K562 (cell line): ENCODE measurements around the gene MYL3. TPM values are rescaled to one million over a fixed set of nuclear protein-coding genes. Genes with fewer than 3 reads are reported as not detected.

Experiments used
- ATAC-seq: fragments of 200-7000 bp; cut with Tn5 transposase; 3 replicates; pipeline ENCODE4 v1.9.1; 2020; ENCODE audit warnings: moderate library complexity
- BruUV-seq: library from RNA; stranded (reverse); fragments of 400-500 nt; replicated peaks from 2 replicates; lab custom pipeline; 2021; lab: Mats Ljungman, UMichigan
- CTCF ChIA-PET: fragments of 300-600 bp; formaldehyde crosslinking; extraction: SDS; loops from one replicate; lab custom pipeline; 2021; ENCODE audit warnings: low intra/inter-chr PET ratio; lab: Yijun Ruan, JAX
- POLR2A ChIA-PET: fragments of 300-600, 350-650 bp; sonication (Branson Sonifier 250); formaldehyde crosslinking; extraction: SDS; loops from one replicate; lab custom pipeline; 2021; ENCODE audit warnings: antibody characterized with exemption, inconsistent platforms; lab: Yijun Ruan, JAX
- DNase-seq, 4 experiments: peaks; one replicate each; pipeline versions ENCODE4 v3.0.0 to v3.0.0-alpha.2; 2011 to 2018; ENCODE audit warnings: low spot score in 3 of 4, mixed read lengths in 3 of 4; ENCODE audit errors: extremely low read depth in 1 of 4
- FAIRE-seq: peaks from 2 replicates; lab custom pipeline; 2011; peaks lifted over from hg19 to GRCh38; lab: Jason Lieb, UNC
- H2AFZ ChIP-seq: 2 replicates; pipeline ENCODE4 v1.6.0; 2011; ENCODE audit warnings: low read depth, low read length, control low read depth, inconsistent platforms
- H3K27ac ChIP-seq: fragments of 200-600 bp; 3 replicates; pipeline ENCODE4 v1.8.0; 2011; ENCODE audit warnings: low read depth, mild to moderate bottlenecking, control low read depth, inconsistent platforms, low read length, moderate library complexity, mixed read lengths; ENCODE audit errors: extremely low read depth
- H3K27me3 ChIP-seq, 2 experiments: fragments of 300-600 bp in 1 of 2; 2 replicates in 1 of 2; 3 replicates in 1 of 2; pipeline versions ENCODE4 v1.6.0 to v1.8.0; 2011; ENCODE audit warnings: inconsistent platforms in 2 of 2, low read length in 2 of 2, mild to moderate bottlenecking in 1 of 2, mixed read lengths in 1 of 2, moderate library complexity in 1 of 2; ENCODE audit not compliant: control insufficient read depth in 2 of 2, insufficient read depth in 2 of 2
- H3K36me3 ChIP-seq: fragments of 300-600 bp; 3 replicates; pipeline ENCODE4 v1.8.0; 2011; ENCODE audit warnings: mild to moderate bottlenecking, low read length, inconsistent platforms; ENCODE audit not compliant: control insufficient read depth, insufficient read depth
- H3K4me1 ChIP-seq, 2 experiments: fragments of 200-600 bp in 1 of 2; replicated peaks in 1 of 2; 2 replicates in 1 of 2; 3 replicates in 1 of 2; pipeline versions ENCODE4 v1.5.1 to v1.8.0; 2011; ENCODE audit warnings: inconsistent platforms in 2 of 2, low read length in 2 of 2, mild to moderate bottlenecking in 1 of 2, mixed read lengths in 1 of 2, moderate library complexity in 1 of 2; ENCODE audit not compliant: control insufficient read depth in 2 of 2, insufficient read depth in 2 of 2
- H3K4me2 ChIP-seq: 2 replicates; pipeline ENCODE4 v1.6.1; 2011; ENCODE audit warnings: low read length, control low read depth, inconsistent platforms, mixed read lengths; ENCODE audit not compliant: insufficient read depth
- H3K4me3 ChIP-seq: fragments of 200-600 bp; sonication (generic), shearing (Covaris generic); 2 replicates; pipeline ENCODE4 v1.5.1; 2016; ENCODE audit warnings: control low read depth, inconsistent platforms
- H3K79me2 ChIP-seq: fragments of 200-600 bp; 3 replicates; pipeline ENCODE4 v1.8.0; 2011; ENCODE audit warnings: low read length, inconsistent platforms; ENCODE audit not compliant: control insufficient read depth, insufficient read depth
- H3K9ac ChIP-seq, 2 experiments: 2 replicates each; pipeline versions ENCODE4 v1.6.0 to v1.6.1; 2011; ENCODE audit warnings: low read depth in 2 of 2, low read length in 2 of 2, control low read depth in 1 of 2, inconsistent platforms in 1 of 2, mild to moderate bottlenecking in 1 of 2, mixed read lengths in 1 of 2; ENCODE audit not compliant: insufficient read depth in 1 of 2
- H3K9me1 ChIP-seq: one replicate; pipeline ENCODE4 v1.6.0; 2011; ENCODE audit warnings: inconsistent platforms, mild to moderate bottlenecking, low read length, moderate library complexity; ENCODE audit not compliant: control insufficient read depth, insufficient read depth
- H3K9me3 ChIP-seq: replicated peaks from 2 replicates; pipeline ENCODE4 v1.5.1; 2011; ENCODE audit warnings: low read depth, low read length, inconsistent platforms; ENCODE audit not compliant: control insufficient read depth, insufficient read depth
- H4K20me1 ChIP-seq: replicated peaks from 2 replicates; pipeline ENCODE4 v1.6.1; 2011; ENCODE audit warnings: low read length, inconsistent platforms, mixed read lengths; ENCODE audit not compliant: control insufficient read depth, insufficient read depth
- CHD4 ChIP-seq: fragments of 200-600 bp; sonication (generic); IDR thresholded peaks from 3 replicates; pipeline ENCODE4 v1.6.1; 2012; ENCODE audit warnings: low read depth, mild to moderate bottlenecking, mixed read lengths, low read length, inconsistent platforms; ENCODE audit not compliant: insufficient read depth, insufficient replicate concordance, poor library complexity, severe bottlenecking
- GABPB1 ChIP-seq: sonication (generic); formaldehyde crosslinking; IDR thresholded peaks from 2 replicates; pipeline ENCODE4 v1.8.0; 2022; ENCODE audit warnings: mild to moderate bottlenecking, missing genetic modification reagents
- HDAC1 ChIP-seq, 2 experiments: fragments of 450-650 bp; IDR thresholded peaks; 2 replicates each; pipeline ENCODE4 v1.6.1; 2016 to 2017; ENCODE audit warnings: inconsistent platforms in 1 of 2, mild to moderate bottlenecking in 1 of 2, moderate library complexity in 1 of 2
- HDAC6 ChIP-seq: IDR thresholded peaks from 2 replicates; pipeline ENCODE4 v1.6.1; 2012; ENCODE audit warnings: low read depth, mild to moderate bottlenecking, control low read depth, inconsistent platforms, low read length, moderate library complexity
- ILK ChIP-seq: fragments of 450-650 bp; IDR thresholded peaks from 2 replicates; pipeline ENCODE4 v1.6.1; 2016; ENCODE audit warnings: missing genetic modification characterization, low read depth, mild to moderate bottlenecking, missing compliant biosample characterization, moderate library complexity, borderline replicate concordance
- KLF16 ChIP-seq: IDR thresholded peaks from 2 replicates; pipeline ENCODE4 v1.6.1; 2016; ENCODE audit warnings: antibody characterized with exemption
- NELFE ChIP-seq: IDR thresholded peaks from 2 replicates; pipeline ENCODE4 v1.6.1; 2011; ENCODE audit warnings: mild to moderate bottlenecking; ENCODE audit not compliant: insufficient read depth, insufficient read length
- NRF1 ChIP-seq, 2 experiments: fragments of 450-650 bp; IDR thresholded peaks in 1 of 2; conservative IDR thresholded peaks in 1 of 2; 2 replicates each; pipeline ENCODE4 v1.6.1; 2014; ENCODE audit warnings: mild to moderate bottlenecking in 2 of 2
- PCBP1 ChIP-seq: fragments of 200-400 bp; formaldehyde crosslinking; IDR thresholded peaks from 2 replicates; pipeline ENCODE4 v1.6.1; 2018; ENCODE audit warnings: mild to moderate bottlenecking, low read depth, low read length; ENCODE audit not compliant: poor library complexity, severe bottlenecking
- PCBP2 ChIP-seq: fragments of 200-400 bp; formaldehyde crosslinking; IDR thresholded peaks from 2 replicates; pipeline ENCODE4 v1.6.1; 2018; ENCODE audit warnings: low read length, low read depth, mild to moderate bottlenecking, moderate library complexity; ENCODE audit not compliant: poor library complexity, severe bottlenecking
- PHF21A ChIP-seq: fragments of 450-650 bp; IDR thresholded peaks from 2 replicates; pipeline ENCODE4 v1.6.1; 2017; ENCODE audit warnings: low read depth, borderline replicate concordance
- POLR2AphosphoS2 ChIP-seq: IDR thresholded peaks from 2 replicates; pipeline ENCODE4 v1.6.1; 2012; ENCODE audit warnings: low read length, improper control_type of control experiment
- POLR2AphosphoS5 ChIP-seq: IDR thresholded peaks from 2 replicates; pipeline ENCODE4 v1.6.1; 2011; ENCODE audit warnings: mild to moderate bottlenecking, low read depth, low read length, moderate library complexity; ENCODE audit not compliant: control insufficient read depth, insufficient read depth
- PTTG1 ChIP-seq: fragments of 450-650 bp; IDR thresholded peaks from 2 replicates; pipeline ENCODE4 v1.6.1; 2016; ENCODE audit warnings: low read depth, mild to moderate bottlenecking, missing genetic modification characterization, missing compliant biosample characterization
- WGBS: fragments of 100-300 bp; shearing (Covaris generic); methylation state at CpG from one replicate; pipeline ENCODE4 v1.1.6; 2016; ENCODE audit warnings: low coverage, mixed read lengths; ENCODE audit not compliant: insufficient coverage; ENCODE audit errors: missing lambda C conversion rate; 5-methylcytosine and 5-hydroxymethylcytosine counted together
- in situ Hi-C: fragments of 300-500 bp; cut with MboI; formaldehyde crosslinking; loops from 4 replicates; pipeline ENCODE4 v1.15.0; 2018; ENCODE audit warnings: inconsistent platforms, mixed read lengths
- intact Hi-C: fragments of 100-400 bp; cut with micrococcal nuclease; formaldehyde crosslinking; loops from 2 replicates; pipeline ENCODE4 v1.14.2; 2022
- polyA plus RNA-seq, 8 experiments: library from polyadenylated mRNA; depleted of rRNA in 4 of 8; stranded (reverse) in 5 of 8; unstranded in 3 of 8; fragments of >200 nt; fragmentation: Nextera tagmentation in 2 of 8; fragmentation: Illumina TruSeq in 1 of 8; extraction: Ambion mirVana in 2 of 8; extraction: Trizol in 1 of 8; gene quantifications; 2 replicates each; pipeline versions ENCODE4 v1.2.1 to v1.2.3, GENCODE V29; 2011 to 2014; ENCODE audit warnings: inconsistent platforms in 1 of 8, missing spikeins in 1 of 8
- total RNA-seq, 7 experiments: library from RNA; depleted of rRNA in 6 of 7; stranded (reverse); fragments of >200 nt in 6 of 7; fragmentation: Illumina TruSeq in 2 of 7; extraction: Trizol in 2 of 7; gene quantifications; 2 replicates each; pipeline versions ENCODE4 v1.2.1 to v1.2.3, GENCODE V29; 2011 to 2021; ENCODE audit warnings: low replicate concordance in 1 of 7
- TF ChIP-seq, protein P1 (sequence below): IDR thresholded peaks from 2 replicates; pipeline ENCODE4 v1.6.1; 2012; ENCODE audit warnings: low read depth, low read length, improper control_type of control experiment, borderline replicate concordance
- TF ChIP-seq, protein P2 (sequence below): fragments of 450-650 bp; formaldehyde crosslinking; IDR thresholded peaks from 2 replicates; pipeline ENCODE4 v1.4.0; 2022; ENCODE audit warnings: missing genetic modification characterization
- TF ChIP-seq, protein P3 (sequence below): fragments of 450-650 bp; formaldehyde crosslinking; conservative IDR thresholded peaks from 2 replicates; pipeline ENCODE4 v1.4.0; 2022; ENCODE audit warnings: mild to moderate bottlenecking, missing genetic modification characterization

Gene MYL3
- total and polyA plus RNA-seq, 9 of the 15 experiments (the other 6 are each of a cell fraction or from before 2014, with no cell fraction given): 0.14 to 0.45 TPM; not detected in 7

DNA sequence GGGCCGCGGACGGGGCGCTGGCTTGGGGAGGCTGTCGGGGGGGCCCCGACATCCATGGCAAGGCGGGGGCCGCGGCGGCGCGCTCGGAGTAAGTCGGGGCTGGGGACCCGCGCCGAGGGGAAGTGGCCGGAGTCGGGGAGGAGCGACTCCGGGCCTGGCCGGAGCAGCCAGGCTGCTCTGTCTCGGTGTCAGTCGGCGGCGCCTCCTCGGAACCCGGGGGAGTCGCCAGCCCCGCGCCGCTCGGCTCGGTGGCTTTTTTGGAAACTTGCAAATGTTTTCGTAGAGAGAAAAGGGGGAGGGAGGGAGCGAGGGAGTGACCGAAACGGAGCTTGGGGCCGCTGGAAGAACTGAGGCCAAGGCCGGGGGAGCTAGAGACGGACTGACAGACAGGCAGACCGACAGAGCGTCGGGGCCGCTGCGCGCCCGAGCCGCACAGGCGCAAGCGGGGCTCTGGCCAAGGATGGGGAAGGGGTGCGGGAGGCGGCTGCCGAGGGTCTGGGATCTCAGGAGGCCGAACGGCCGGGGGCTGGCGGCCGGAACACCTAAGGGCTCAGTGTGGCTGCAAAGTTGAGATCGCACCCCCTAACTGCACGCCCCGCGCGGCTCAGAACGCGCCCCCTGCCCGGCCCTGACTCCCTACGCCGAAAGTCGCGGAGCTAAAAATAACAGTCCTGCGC lies 19.3 kb upstream of the MYL3 start:
- Histone ChIP-seq H3K9me3 (no peaks in the 10 kb centered on the region), H3K4me2 (no peak overlapping the region), H3K9me1 (no peaks in the 10 kb centered on the region), H3K4me1 (peaks cover 0 to 30% of the 10 kb centered on the region in 2 experiments; a peak in 3 of 5 replicates), H3K27ac (no peak overlapping the region), H3K27me3 (peaks cover 46 to 70% of the 10 kb centered on the region in 2 experiments), H3K4me3 (peak overlapping the region; percentile 21; the same call in 1 of the 2 replicates), H3K36me3 (no peaks in the 10 kb centered on the region), H4K20me1 (peaks cover 20% of the 10 kb centered on the region), H3K9ac (peak overlapping the region in 1 of 2 experiments; percentile 81; a peak in 2 of 4 replicates), H2AFZ (no peak overlapping the region), H3K79me2 (no peaks in the 10 kb centered on the region)
- DNase-seq (peak; percentile 44 to 56 (median 50)), ATAC-seq (peak; percentile 53), FAIRE-seq (no peak)
- POLR2A ChIA-PET: interaction anchor here (0.5 to 1.0 kb wide), 3 partner anchors 12 to 67 kb away, joined by 3 to 5 read pairs (median 3); no protein-coding TSS in a partner anchor
- CTCF ChIA-PET: no interaction called here
- intact Hi-C loops: no loop called here
- in situ Hi-C loops: no loop called here
- no TSS peak for BruUV-seq
- WGBS: 4% methylated on average over 45 of the region's 72 CpGs
- TF ChIP-seq PCBP1: peak; percentile 80
- TF ChIP-seq PTTG1 (tag): no peak
- TF ChIP-seq, protein P1, sequence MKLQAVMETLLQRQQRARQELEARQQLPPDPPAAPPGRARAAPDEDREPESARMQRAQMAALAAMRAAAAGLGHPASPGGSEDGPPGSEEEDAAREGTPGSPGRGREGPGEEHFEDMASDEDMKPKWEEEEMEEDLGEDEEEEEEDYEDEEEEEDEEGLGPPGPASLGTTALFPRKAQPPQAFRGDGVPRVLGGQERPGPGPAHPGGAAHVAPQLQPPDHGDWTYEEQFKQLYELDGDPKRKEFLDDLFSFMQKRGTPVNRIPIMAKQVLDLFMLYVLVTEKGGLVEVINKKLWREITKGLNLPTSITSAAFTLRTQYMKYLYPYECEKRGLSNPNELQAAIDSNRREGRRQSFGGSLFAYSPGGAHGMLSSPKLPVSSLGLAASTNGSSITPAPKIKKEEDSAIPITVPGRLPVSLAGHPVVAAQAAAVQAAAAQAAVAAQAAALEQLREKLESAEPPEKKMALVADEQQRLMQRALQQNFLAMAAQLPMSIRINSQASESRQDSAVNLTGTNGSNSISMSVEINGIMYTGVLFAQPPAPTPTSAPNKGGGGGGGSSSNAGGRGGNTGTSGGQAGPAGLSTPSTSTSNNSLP: no peak
- TF ChIP-seq NRF1 (conservative IDR thresholded peaks at IDR 0.05 in 1 of 2, IDR thresholded peaks at IDR 0.05 in 1 of 2): peak in 1 of 2 experiments; percentile 40; a peak in 2 of 4 replicates
- no peak for TF ChIP-seq KLF16
- no peak for TF ChIP-seq NELFE
- no peak for TF ChIP-seq POLR2AphosphoS2
- TF ChIP-seq HDAC6: no peak
- no peak for TF ChIP-seq PHF21A
- no peak for TF ChIP-seq PCBP2
- TF ChIP-seq, protein P2, sequence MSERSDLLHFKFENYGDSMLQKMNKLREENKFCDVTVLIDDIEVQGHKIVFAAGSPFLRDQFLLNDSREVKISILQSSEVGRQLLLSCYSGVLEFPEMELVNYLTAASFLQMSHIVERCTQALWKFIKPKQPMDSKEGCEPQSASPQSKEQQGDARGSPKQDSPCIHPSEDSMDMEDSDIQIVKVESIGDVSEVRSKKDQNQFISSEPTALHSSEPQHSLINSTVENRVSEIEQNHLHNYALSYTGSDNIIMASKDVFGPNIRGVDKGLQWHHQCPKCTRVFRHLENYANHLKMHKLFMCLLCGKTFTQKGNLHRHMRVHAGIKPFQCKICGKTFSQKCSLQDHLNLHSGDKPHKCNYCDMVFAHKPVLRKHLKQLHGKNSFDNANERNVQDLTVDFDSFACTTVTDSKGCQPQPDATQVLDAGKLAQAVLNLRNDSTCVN (CRISPR knock-in tag): no peak
- TF ChIP-seq HDAC1 (IDR thresholded peaks at IDR 0.05): no peak
- TF ChIP-seq GABPB1: no peak
- no peak for TF ChIP-seq ILK (tag)
- TF ChIP-seq CHD4: no peak
- TF ChIP-seq, protein P3, sequence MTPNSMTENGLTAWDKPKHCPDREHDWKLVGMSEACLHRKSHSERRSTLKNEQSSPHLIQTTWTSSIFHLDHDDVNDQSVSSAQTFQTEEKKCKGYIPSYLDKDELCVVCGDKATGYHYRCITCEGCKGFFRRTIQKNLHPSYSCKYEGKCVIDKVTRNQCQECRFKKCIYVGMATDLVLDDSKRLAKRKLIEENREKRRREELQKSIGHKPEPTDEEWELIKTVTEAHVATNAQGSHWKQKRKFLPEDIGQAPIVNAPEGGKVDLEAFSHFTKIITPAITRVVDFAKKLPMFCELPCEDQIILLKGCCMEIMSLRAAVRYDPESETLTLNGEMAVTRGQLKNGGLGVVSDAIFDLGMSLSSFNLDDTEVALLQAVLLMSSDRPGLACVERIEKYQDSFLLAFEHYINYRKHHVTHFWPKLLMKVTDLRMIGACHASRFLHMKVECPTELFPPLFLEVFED (CRISPR knock-in tag): no peak
- no peak for TF ChIP-seq POLR2AphosphoS5
